ENCODE data around the gene PRELID1. TPM values are rescaled to one million over a fixed set of nuclear protein-coding genes. Genes with fewer than 3 reads are reported as not detected.

Gene PRELID1
- total RNA-seq, 1 donor from 2014 or later = 98.8 TPM

- Mint-ChIP-seq H3K36me3 (ENCODE audit: unreplicated experiment) (peaks cover 8% of the 10 kb centered on the region), H3K27ac (ENCODE audit: unreplicated experiment) (peak overlapping the region; percentile 73), H3K27me3 (ENCODE audit: unreplicated experiment) (no peaks in the 10 kb centered on the region), H3K4me3 (ENCODE audit: unreplicated experiment) (peak overlapping the region; percentile 78), H3K4me1 (ENCODE audit: unreplicated experiment) (peaks cover 30% of the 10 kb centered on the region), H3K9me3 (ENCODE audit: unreplicated experiment) (no peaks in the 10 kb centered on the region)
- no peak for DNase-seq (ENCODE audit: extremely low spot score, unreplicated experiment)
- TF ChIP-seq, protein P1, sequence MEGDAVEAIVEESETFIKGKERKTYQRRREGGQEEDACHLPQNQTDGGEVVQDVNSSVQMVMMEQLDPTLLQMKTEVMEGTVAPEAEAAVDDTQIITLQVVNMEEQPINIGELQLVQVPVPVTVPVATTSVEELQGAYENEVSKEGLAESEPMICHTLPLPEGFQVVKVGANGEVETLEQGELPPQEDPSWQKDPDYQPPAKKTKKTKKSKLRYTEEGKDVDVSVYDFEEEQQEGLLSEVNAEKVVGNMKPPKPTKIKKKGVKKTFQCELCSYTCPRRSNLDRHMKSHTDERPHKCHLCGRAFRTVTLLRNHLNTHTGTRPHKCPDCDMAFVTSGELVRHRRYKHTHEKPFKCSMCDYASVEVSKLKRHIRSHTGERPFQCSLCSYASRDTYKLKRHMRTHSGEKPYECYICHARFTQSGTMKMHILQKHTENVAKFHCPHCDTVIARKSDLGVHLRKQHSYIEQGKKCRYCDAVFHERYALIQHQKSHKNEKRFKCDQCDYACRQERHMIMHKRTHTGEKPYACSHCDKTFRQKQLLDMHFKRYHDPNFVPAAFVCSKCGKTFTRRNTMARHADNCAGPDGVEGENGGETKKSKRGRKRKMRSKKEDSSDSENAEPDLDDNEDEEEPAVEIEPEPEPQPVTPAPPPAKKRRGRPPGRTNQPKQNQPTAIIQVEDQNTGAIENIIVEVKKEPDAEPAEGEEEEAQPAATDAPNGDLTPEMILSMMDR (IDR thresholded peaks at IDR 0.05) = no peak
These were observed 7.3 kb downstream of the PRELID1 start for GRCh38 chr5:177310757-177311391.

GRCh38 chr5:177311392-177311722 is 7.8 kb downstream of the PRELID1 start:
- peaks cover 29% of the 10 kb centered on the region for H3K4me1 Mint-ChIP-seq (ENCODE audit: unreplicated experiment)
- H3K27ac Mint-ChIP-seq (ENCODE audit: unreplicated experiment) = peak overlapping the region; percentile 34

DNA sequence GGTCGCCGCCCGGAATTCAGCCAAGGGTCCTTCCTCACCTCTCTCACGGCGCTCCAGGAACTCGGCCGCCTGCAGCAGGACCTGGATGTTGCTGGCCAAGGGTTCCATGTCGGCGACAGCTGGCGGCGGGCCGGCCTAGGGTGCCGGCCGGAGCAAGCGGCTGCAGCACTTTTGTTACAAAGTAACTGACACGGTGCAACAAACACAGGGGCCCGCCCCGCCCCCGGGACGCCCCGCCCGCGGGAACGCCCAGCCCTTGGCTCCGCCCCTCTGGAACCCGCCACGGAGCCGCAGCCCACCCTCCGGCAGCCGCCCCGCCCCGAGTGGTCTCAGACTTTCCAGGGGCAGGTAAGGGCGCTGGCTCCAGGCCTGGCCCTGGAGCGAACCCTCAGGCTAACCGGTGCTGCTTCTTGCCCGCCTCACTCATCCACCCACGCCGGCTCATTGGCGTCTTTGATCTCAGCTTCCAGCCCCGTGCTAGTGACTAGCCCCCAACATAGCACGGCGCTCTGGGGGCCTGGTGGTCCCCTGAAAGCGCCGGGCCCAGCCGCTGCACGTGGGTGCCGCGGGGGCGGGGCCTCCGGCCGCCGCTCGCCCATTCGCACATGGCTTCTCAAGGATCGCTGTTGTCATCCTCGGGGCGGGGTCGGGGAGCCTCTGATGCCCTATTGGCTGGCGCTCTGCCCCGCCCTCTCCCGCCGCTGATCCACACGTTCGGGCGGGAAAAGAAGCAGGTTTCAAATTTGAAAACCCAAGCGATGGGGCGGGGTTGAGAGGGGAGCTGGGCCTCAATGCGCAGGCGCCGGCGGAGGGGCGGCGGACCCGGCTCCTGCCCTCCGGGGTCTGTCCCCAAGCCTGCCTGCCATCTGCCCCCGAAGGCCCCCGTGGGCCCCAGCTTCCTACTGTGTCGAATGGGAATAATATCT is 8.4 kb downstream of the PRELID1 start, which contains the start of gene MXD3:
Gene MXD3 (minus strand): TSS at position 176 of the 926 bp plus-strand sequence. CDS start 68 bp downstream, at position 108.
- peak; percentile 98 for DNase-seq (ENCODE audit: extremely low spot score, unreplicated experiment)
- no peaks in the 10 kb centered on the region for H3K9me3 Mint-ChIP-seq (ENCODE audit: unreplicated experiment)
- peaks cover 3% of the 10 kb centered on the region for H3K36me3 Mint-ChIP-seq (ENCODE audit: unreplicated experiment)
- H3K27me3 Mint-ChIP-seq (ENCODE audit: unreplicated experiment) = no peaks in the 10 kb centered on the region
- peak within 1 kb of the TSS; percentile 73 for H3K27ac Mint-ChIP-seq (ENCODE audit: unreplicated experiment)
- peaks cover 26% of the 10 kb centered on the region for H3K4me1 Mint-ChIP-seq (ENCODE audit: unreplicated experiment)
- H3K4me3 Mint-ChIP-seq (ENCODE audit: unreplicated experiment) = peak within 1 kb of the TSS; percentile 80
- TF ChIP-seq, protein P1 (IDR thresholded peaks at IDR 0.05) = no peak

More at GRCh38 chr5:177311392-177311722, 7.8 kb downstream of the PRELID1 start:
- no peak for DNase-seq (ENCODE audit: extremely low spot score, unreplicated experiment)
- TF ChIP-seq, protein P1 (IDR thresholded peaks at IDR 0.05) = no peak
- Mint-ChIP-seq H3K27me3 (ENCODE audit: unreplicated experiment) (no peaks in the 10 kb centered on the region), H3K36me3 (ENCODE audit: unreplicated experiment) (peaks cover 6% of the 10 kb centered on the region), H3K9me3 (ENCODE audit: unreplicated experiment) (no peaks in the 10 kb centered on the region), H3K4me3 (ENCODE audit: unreplicated experiment) (peak overlapping the region; percentile 80)

- Mint-ChIP-seq H3K27ac (ENCODE audit: unreplicated experiment) (peak overlapping the region; percentile 3), H3K36me3 (ENCODE audit: unreplicated experiment) (peaks cover 2% of the 10 kb centered on the region), H3K4me1 (ENCODE audit: unreplicated experiment) (peaks cover 26% of the 10 kb centered on the region), H3K4me3 (ENCODE audit: unreplicated experiment) (peak overlapping the region; percentile 48), H3K27me3 (ENCODE audit: unreplicated experiment) (no peaks in the 10 kb centered on the region), H3K9me3 (ENCODE audit: unreplicated experiment) (no peaks in the 10 kb centered on the region)
- TF ChIP-seq, protein P1 (IDR thresholded peaks at IDR 0.05) = no peak
- no peak for DNase-seq (ENCODE audit: extremely low spot score, unreplicated experiment)
These were observed 9.1 kb downstream of the PRELID1 start for GRCh38 chr5:177312649-177313181.

Data from osteocyte (in vitro differentiated cells).